ENCODE results near the gene PPIL4. TPM values are rescaled to one million over a fixed set of nuclear protein-coding genes. Genes with fewer than 3 reads are reported as not detected.

PPIL4 gene
- total RNA-seq, 6 donors from 2014 or later, result 15.1 to 50.6 (median 21.8) TPM

GRCh38 chr6:149493761-149494320 lies 52.0 kb downstream of the PPIL4 start:
- H3K4me1 ChIP-seq, result no peaks in the 10 kb centered on the region
- ATAC-seq (ENCODE audit: low FRiP score in 2 of 2), result no peak
- no peaks in the 10 kb centered on the region for H3K27me3 ChIP-seq
- no peaks in the 10 kb centered on the region for H3K9me3 ChIP-seq
- H3K4me3 ChIP-seq, result no peak overlapping the region
- TF ChIP-seq CTCF (IDR thresholded peaks at IDR 0.05) (no peak), POLR2AphosphoS5 (IDR thresholded peaks at IDR 0.05) (no peak), POLR2A (IDR thresholded peaks at IDR 0.05) (no peak), EP300 (IDR thresholded peaks at IDR 0.05) (no peak)
- no peaks in the 10 kb centered on the region for H3K36me3 ChIP-seq
- DNase-seq, result no peak
- H3K27ac ChIP-seq, result no peak overlapping the region
- 80 to 83% methylated on average over 7 of the region's 7 CpGs for WGBS, 2 donors

- no peak for DNase-seq
- no peak for TF ChIP-seq POLR2AphosphoS5 (IDR thresholded peaks at IDR 0.05)
- no peak for TF ChIP-seq EP300 (IDR thresholded peaks at IDR 0.05)
- no peak for TF ChIP-seq POLR2A (IDR thresholded peaks at IDR 0.05)
- no peak for TF ChIP-seq CTCF (IDR thresholded peaks at IDR 0.05)
- no peak overlapping the region for H3K4me3 ChIP-seq
- no peaks in the 10 kb centered on the region for H3K36me3 ChIP-seq
- H3K9me3 ChIP-seq, result no peaks in the 10 kb centered on the region
- H3K27ac ChIP-seq, result no peak overlapping the region
- ATAC-seq (ENCODE audit: low FRiP score in 2 of 2), result no peak
- WGBS, 2 donors, result 79 to 87% methylated on average over 4 of the region's 4 CpGs
- H3K27me3 ChIP-seq, result no peaks in the 10 kb centered on the region
- no peaks in the 10 kb centered on the region for H3K4me1 ChIP-seq
Measured at GRCh38 chr6:149492798-149493343, 53.0 kb downstream of the PPIL4 start.

GRCh38 chr6:149489967-149490366 lies 55.9 kb downstream of the PPIL4 start:
- TF ChIP-seq POLR2AphosphoS5 (IDR thresholded peaks at IDR 0.05) (no peak), CTCF (IDR thresholded peaks at IDR 0.05) (no peak), EP300 (IDR thresholded peaks at IDR 0.05) (no peak), POLR2A (IDR thresholded peaks at IDR 0.05) (no peak)
- Histone ChIP-seq H3K4me1 (peaks cover 6 to 9% (median 7%) of the 10 kb centered on the region in 4 donors), H3K9me3 (no peaks in the 10 kb centered on the region), H3K36me3 (no peaks in the 10 kb centered on the region), H3K27ac (no peak overlapping the region), H3K4me3 (no peak overlapping the region), H3K27me3 (no peaks in the 10 kb centered on the region)
- 92 to 96% methylated on average over 4 of the region's 4 CpGs for whole genome bisulfite sequencing, 2 donors
- ATAC-seq (ENCODE audit: low FRiP score in 2 of 2), result no peak
- DNase-seq, result no peak

GRCh38 chr6:149488815-149489214 lies 57.0 kb downstream of the PPIL4 start:
- no peaks in the 10 kb centered on the region for H3K27me3 ChIP-seq
- peak overlapping the region in 1 of 4 donors; percentile 23 for H3K27ac ChIP-seq
- no peaks in the 10 kb centered on the region for H3K9me3 ChIP-seq
- no peak for TF ChIP-seq POLR2AphosphoS5 (IDR thresholded peaks at IDR 0.05)
- no peak for TF ChIP-seq CTCF (IDR thresholded peaks at IDR 0.05)
- TF ChIP-seq POLR2A (IDR thresholded peaks at IDR 0.05), result no peak
- TF ChIP-seq EP300 (IDR thresholded peaks at IDR 0.05), result no peak
- H3K4me3 ChIP-seq, result no peak overlapping the region
- H3K4me1 ChIP-seq, result peaks cover 16 to 19% (median 18%) of the 10 kb centered on the region in 4 donors
- DNase-seq, result peak in 1 of 2 donors; percentile 48
- ATAC-seq (ENCODE audit: low FRiP score in 2 of 2), result no peak
- 37 to 83% methylated on average over 3 of the region's 3 CpGs for WGBS, 2 donors
- H3K36me3 ChIP-seq, result no peaks in the 10 kb centered on the region

- DNase-seq (no peak), ATAC-seq (ENCODE audit: low FRiP score in 2 of 2) (no peak)
- H3K27ac ChIP-seq, result no peak overlapping the region
- no peaks in the 10 kb centered on the region for H3K9me3 ChIP-seq
- WGBS, 2 donors, result 89 to 94% methylated on average over 4 of the region's 4 CpGs
- H3K4me3 ChIP-seq, result no peak overlapping the region
- TF ChIP-seq POLR2A (IDR thresholded peaks at IDR 0.05), result no peak
- no peaks in the 10 kb centered on the region for H3K27me3 ChIP-seq
- no peaks in the 10 kb centered on the region for H3K36me3 ChIP-seq
- H3K4me1 ChIP-seq, result peaks cover 24 to 33% (median 30%) of the 10 kb centered on the region in 4 donors
Measured at GRCh38 chr6:149487316-149487715, 58.5 kb downstream of the PPIL4 start.
